PC-9 (cell line): ENCODE results near the gene TOGARAM2.

Source experiments
- EZH2 ChIP-seq: fragments of 200-600 bp; sonication (generic); IDR thresholded peaks from 2 replicates; pipeline ENCODE4 v1.8.0; 2017; ENCODE audit warnings: antibody characterized with exemption, low read depth
- TF ChIP-seq, protein P1 (sequence below): fragments of 200-600 bp; sonication (generic); conservative IDR thresholded peaks from 2 replicates; pipeline ENCODE4 v1.6.1; 2017; ENCODE audit warnings: mixed run types, antibody characterized with exemption, mild to moderate bottlenecking, moderate library complexity

GRCh38 chr2:28993206-28993960, 12.3 kb downstream of the TOGARAM2 start:
- TF ChIP-seq, protein P1, sequence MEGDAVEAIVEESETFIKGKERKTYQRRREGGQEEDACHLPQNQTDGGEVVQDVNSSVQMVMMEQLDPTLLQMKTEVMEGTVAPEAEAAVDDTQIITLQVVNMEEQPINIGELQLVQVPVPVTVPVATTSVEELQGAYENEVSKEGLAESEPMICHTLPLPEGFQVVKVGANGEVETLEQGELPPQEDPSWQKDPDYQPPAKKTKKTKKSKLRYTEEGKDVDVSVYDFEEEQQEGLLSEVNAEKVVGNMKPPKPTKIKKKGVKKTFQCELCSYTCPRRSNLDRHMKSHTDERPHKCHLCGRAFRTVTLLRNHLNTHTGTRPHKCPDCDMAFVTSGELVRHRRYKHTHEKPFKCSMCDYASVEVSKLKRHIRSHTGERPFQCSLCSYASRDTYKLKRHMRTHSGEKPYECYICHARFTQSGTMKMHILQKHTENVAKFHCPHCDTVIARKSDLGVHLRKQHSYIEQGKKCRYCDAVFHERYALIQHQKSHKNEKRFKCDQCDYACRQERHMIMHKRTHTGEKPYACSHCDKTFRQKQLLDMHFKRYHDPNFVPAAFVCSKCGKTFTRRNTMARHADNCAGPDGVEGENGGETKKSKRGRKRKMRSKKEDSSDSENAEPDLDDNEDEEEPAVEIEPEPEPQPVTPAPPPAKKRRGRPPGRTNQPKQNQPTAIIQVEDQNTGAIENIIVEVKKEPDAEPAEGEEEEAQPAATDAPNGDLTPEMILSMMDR = 0 out of 2 replicates have a peak, but pooled peaks have one; percentile 7
- TF ChIP-seq EZH2 = no peak
